GM23338 (cell line): Measurements from ENCODE around the gene SLC15A4. TPM values are rescaled to one million over a fixed set of nuclear protein-coding genes. Genes with fewer than 3 reads are reported as not detected.

Source experiments
- ATAC-seq: fragments of 200-7000 bp; cut with Tn5 transposase; 3 replicates; pipeline ENCODE4 v1.9.1; 2020
- DNase-seq: peaks from one replicate; pipeline ENCODE4 v3.0.0-alpha.2; 2015; ENCODE audit warnings: low spot score
- H2AFZ ChIP-seq: fragments of 200-600 bp; sonication (generic); 2 replicates; pipeline ENCODE4 v1.8.0; 2016; ENCODE audit warnings: antibody characterized with exemption, mild to moderate bottlenecking, moderate library complexity
- H3F3A ChIP-seq: fragments of 200-600 bp; sonication (generic); replicated peaks from 2 replicates; pipeline ENCODE4 v1.8.0; 2017; ENCODE audit warnings: antibody characterized with exemption, mixed run types, low read depth
- H3K27ac ChIP-seq: fragments of 200-600 bp; sonication (generic); 2 replicates; pipeline ENCODE4 v1.6.1; 2016; ENCODE audit warnings: low read depth
- H3K27me3 ChIP-seq: fragments of 200-600 bp; sonication (generic); 2 replicates; pipeline ENCODE4 v1.8.0; 2016; ENCODE audit warnings: mild to moderate bottlenecking, mixed run types, moderate library complexity; ENCODE audit not compliant: insufficient read depth
- H3K36me3 ChIP-seq: fragments of 200-600 bp; sonication (generic); 2 replicates; pipeline ENCODE4 v1.8.0; 2016; ENCODE audit warnings: mild to moderate bottlenecking; ENCODE audit not compliant: insufficient read depth
- H3K4me1 ChIP-seq: fragments of 200-600 bp; sonication (generic); 2 replicates; pipeline ENCODE4 v1.8.0; 2016; ENCODE audit warnings: mild to moderate bottlenecking, moderate library complexity; ENCODE audit not compliant: insufficient read depth
- H3K4me2 ChIP-seq: fragments of 200-600 bp; sonication (generic); 2 replicates; pipeline ENCODE4 v1.7.1; 2017; ENCODE audit warnings: mixed run types
- H3K4me3 ChIP-seq: fragments of 200-600 bp; sonication (generic); 2 replicates; pipeline ENCODE4 v1.6.1; 2016; ENCODE audit warnings: mixed run types
- H3K79me2 ChIP-seq: fragments of 200-600 bp; sonication (generic); replicated peaks from 2 replicates; pipeline ENCODE4 v1.8.0; 2017; ENCODE audit warnings: mild to moderate bottlenecking; ENCODE audit not compliant: insufficient read depth
- H3K9me2 ChIP-seq: fragments of 200-600 bp; sonication (generic); 2 replicates; pipeline ENCODE4 v1.8.0; 2017; ENCODE audit not compliant: insufficient read depth
- H4K20me1 ChIP-seq: fragments of 200-600 bp; sonication (generic); replicated peaks from 2 replicates; pipeline ENCODE4 v1.8.0; 2017; ENCODE audit warnings: mild to moderate bottlenecking; ENCODE audit not compliant: insufficient read depth
- H3K27ac Mint-ChIP-seq: 2 replicates; pipeline ENCODE4 v1.8.0; 2020; ENCODE audit warnings: inconsistent platforms, mild to moderate bottlenecking, moderate library complexity, mixed read lengths
- H3K27me3 Mint-ChIP-seq: 3 replicates; pipeline ENCODE4 v1.8.0; 2022; ENCODE audit warnings: low read depth, mild to moderate bottlenecking, moderate library complexity, mixed read lengths, inconsistent platforms; ENCODE audit not compliant: insufficient read depth, poor library complexity
- H3K36me3 Mint-ChIP-seq: 3 replicates; pipeline ENCODE4 v1.8.0; 2021; ENCODE audit warnings: low read depth, mild to moderate bottlenecking, inconsistent platforms, moderate library complexity, mixed read lengths
- H3K4me1 Mint-ChIP-seq: 3 replicates; pipeline ENCODE4 v1.8.0; 2020; ENCODE audit warnings: mild to moderate bottlenecking, inconsistent platforms, mixed read lengths
- H3K4me3 Mint-ChIP-seq: 3 replicates; pipeline ENCODE4 v1.8.0; 2021; ENCODE audit warnings: moderate library complexity, mild to moderate bottlenecking, inconsistent platforms, mixed read lengths
- H3K9me3 Mint-ChIP-seq: 3 replicates; pipeline ENCODE4 v1.8.0; 2020; ENCODE audit warnings: moderate library complexity, mild to moderate bottlenecking, inconsistent platforms, mixed read lengths
- CREB1 ChIP-seq: fragments of 250-450 bp; sonication (Bioruptor Pico); IDR thresholded peaks from 2 replicates; pipeline ENCODE4 v1.5.0; 2020; ENCODE audit warnings: low read depth, mild to moderate bottlenecking, moderate library complexity
- CTCF ChIP-seq, 2 experiments: fragments of 200-600 bp in 1 of 2; sonication (generic) in 1 of 2; conservative IDR thresholded peaks; 2 replicates each; pipeline versions ENCODE4 v1.5.1 to v1.6.1; 2016 to 2017; ENCODE audit warnings: antibody characterized with exemption in 2 of 2, low read depth in 2 of 2, mild to moderate bottlenecking in 2 of 2, moderate library complexity in 1 of 2
- ETS1 ChIP-seq: IDR thresholded peaks from 2 replicates; pipeline ENCODE4 v1.6.1; 2016; ENCODE audit warnings: antibody characterized with exemption
- EZH2 ChIP-seq: fragments of 200-600 bp; sonication (generic); IDR thresholded peaks from one replicate; pipeline ENCODE4 v1.8.0; 2017; ENCODE audit warnings: antibody characterized with exemption, mild to moderate bottlenecking, low read depth; ENCODE audit not compliant: unreplicated experiment
- EZH2phosphoT487 ChIP-seq: fragments of 200-600 bp; sonication (generic); IDR thresholded peaks from one replicate; pipeline ENCODE4 v1.8.1; 2018; ENCODE audit warnings: antibody characterized with exemption; ENCODE audit not compliant: unreplicated experiment
- JUNB ChIP-seq: IDR thresholded peaks from one replicate; pipeline ENCODE4 v1.6.1; 2016; ENCODE audit warnings: antibody characterized with exemption; ENCODE audit not compliant: unreplicated experiment
- ZNF114 ChIP-seq: fragments of 250-450 bp; sonication (Bioruptor Pico); IDR thresholded peaks from 2 replicates; pipeline ENCODE4 v1.5.0; 2020; ENCODE audit warnings: mild to moderate bottlenecking, moderate library complexity
- ZNF462 ChIP-seq: fragments of 250-450 bp; sonication (Bioruptor Pico); IDR thresholded peaks from 2 replicates; pipeline ENCODE4 v1.5.0; 2020; ENCODE audit warnings: mild to moderate bottlenecking, moderate library complexity
- polyA plus RNA-seq: library from polyadenylated mRNA; unstranded; fragments of >200 nt; fragmentation: Nextera tagmentation; extraction: Ambion mirVana; gene quantifications from 2 replicates; pipeline ENCODE4 v1.2.1, GENCODE V29; 2016
- total RNA-seq: library from RNA; depleted of rRNA; stranded (reverse); fragments of >200 nt; shearing (Covaris generic); gene quantifications from 2 replicates; pipeline ENCODE4 v1.2.3, GENCODE V29; 2014

The SLC15A4 gene
- total and polyA plus RNA-seq, 2 experiments from 2014 or later, result 7.7 to 30.3 TPM

- TF ChIP-seq ZNF462 (CRISPR knock-in tag) (no peak), ZNF114 (CRISPR knock-in tag) (no peak), EZH2 (no peak)
These were observed 32.9 kb downstream of the SLC15A4 start (continued) for GRCh38 chr12:128790653-128791373.

- no peaks in the 10 kb centered on the region for H3K9me2 ChIP-seq
- ATAC-seq, result no peak
- no peak overlapping the region for H3K4me2 ChIP-seq
- no peak overlapping the region for H3K4me3 ChIP-seq
- DNase-seq, result no peak
- peaks cover 88% of the 10 kb centered on the region for H3K9me3 Mint-ChIP-seq
- H3K79me2 ChIP-seq, result no peaks in the 10 kb centered on the region
- H3K27ac ChIP-seq, result no peak overlapping the region
- H3K27me3 ChIP-seq, result no peaks in the 10 kb centered on the region
- 0 out of 2 replicates have a peak, but pooled peaks cover 4% of the 10 kb centered on the region for H3K36me3 ChIP-seq
- peaks cover 50% of the 10 kb centered on the region for H3K36me3 Mint-ChIP-seq
- H3K27me3 Mint-ChIP-seq, result peaks cover 2% of the 10 kb centered on the region
- H4K20me1 ChIP-seq, result no peaks in the 10 kb centered on the region
- no peaks in the 10 kb centered on the region for H3K4me1 Mint-ChIP-seq
- no peaks in the 10 kb centered on the region for H3K4me1 ChIP-seq
- no peak overlapping the region for H3K4me3 Mint-ChIP-seq
- no peaks in the 10 kb centered on the region for H3F3A ChIP-seq
- no peak overlapping the region for H2AFZ ChIP-seq
- H3K27ac Mint-ChIP-seq, result no peak overlapping the region
- no peak for TF ChIP-seq CREB1
- no peak for TF ChIP-seq ETS1
- no peak for TF ChIP-seq JUNB
- TF ChIP-seq EZH2phosphoT487, result no peak
- no peak for TF ChIP-seq CTCF (conservative IDR thresholded peaks at IDR 0.05; ENCODE audit: low read depth in 2 of 2)
- TF ChIP-seq ZNF114 (CRISPR knock-in tag), result no peak
These were observed 33.5 kb downstream of the SLC15A4 start for GRCh38 chr12:128790221-128790620.
